Measurements from ENCODE around the gene RBP2.

DNA sequence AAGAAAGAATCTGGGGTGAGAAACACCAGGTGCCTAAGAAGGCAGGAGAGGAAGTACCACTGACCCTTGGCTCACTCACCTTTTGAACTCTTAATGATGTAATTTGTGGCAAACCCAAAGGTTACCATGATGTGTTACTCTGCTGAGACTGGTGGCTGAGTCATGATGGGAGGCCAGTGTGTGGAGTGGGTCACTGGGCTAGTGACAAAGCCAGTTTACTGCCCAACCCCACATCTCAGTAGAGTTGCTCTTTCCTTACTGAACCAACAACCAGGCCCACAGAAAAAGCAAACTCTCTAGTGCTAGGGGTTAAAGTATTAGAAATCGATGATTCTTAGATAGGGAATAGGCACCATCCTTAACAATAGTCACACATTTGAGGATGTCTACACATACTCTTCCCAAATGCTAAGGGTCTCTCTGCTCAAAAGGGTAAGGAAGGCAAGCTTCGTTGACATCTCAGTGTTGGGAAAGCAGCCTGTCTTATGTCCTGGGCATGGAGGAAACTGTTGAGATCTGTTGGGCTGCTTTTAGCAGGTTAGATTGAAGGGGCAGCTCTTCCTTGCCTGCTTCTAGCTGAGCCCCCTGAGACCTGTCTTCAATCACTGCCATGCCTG lies 3.1 kb downstream of the RBP2 start:
- TF ChIP-seq GATA3 (IDR thresholded peaks at IDR 0.05; ENCODE audit: low read depth, low read length) (no peak), GATA2 (IDR thresholded peaks at IDR 0.05; ENCODE audit: low read depth, low read length) (no peak)

All from SH-SY5Y (cell line).